ENCODE measurements around the gene CHST11. TPM values are rescaled to one million over a fixed set of nuclear protein-coding genes. Genes with fewer than 3 reads are reported as not detected.

Gene CHST11
- total RNA-seq, 1 experiment from 2014 or later, result 0.25 TPM

GRCh38 chr12:104662203-104662602 is 205.5 kb downstream of the CHST11 start:
- Histone ChIP-seq H3K9me3 (no peaks in the 10 kb centered on the region), H3K36me3 (ENCODE audit: control insufficient read depth, insufficient read depth, low read length) (no peaks in the 10 kb centered on the region), H3K4me3 (ENCODE audit: low read depth, low read length) (no peak overlapping the region), H3K27me3 (replicated peaks; ENCODE audit: control insufficient read depth, insufficient read depth, low read length) (no peaks in the 10 kb centered on the region), H3K4me1 (peaks cover 12% of the 10 kb centered on the region; the same call in 1 of the 2 replicates)
- intact Hi-C loops (cut with micrococcal nuclease; ENCODE audit: unreplicated experiment), result no loop called here
- no peaks in the 10 kb centered on the region for H3K9me3 Mint-ChIP-seq (ENCODE audit: unreplicated experiment)
- BruUV-seq (replicated peaks), result no TSS peak
- no peak for DNase-seq
- ChIA-PET POLR2A (no interaction called here), CTCF (no interaction called here)
- H3K36me3 Mint-ChIP-seq (ENCODE audit: insufficient read depth, unreplicated experiment), result no peaks in the 10 kb centered on the region
- no peak overlapping the region for H3K27ac Mint-ChIP-seq (ENCODE audit: unreplicated experiment)
- no peak for TF ChIP-seq CTCF (IDR thresholded peaks at IDR 0.05; ENCODE audit: insufficient read depth in 1 of 2, low read depth in 1 of 2, low read length in 1 of 2, severe bottlenecking in 1 of 2, unreplicated experiment in 1 of 2)
- H3K27me3 Mint-ChIP-seq (ENCODE audit: insufficient read depth, unreplicated experiment), result no peaks in the 10 kb centered on the region
- peaks cover 5% of the 10 kb centered on the region for H3K4me1 Mint-ChIP-seq (ENCODE audit: low read depth, unreplicated experiment)
- H3K4me3 Mint-ChIP-seq (ENCODE audit: unreplicated experiment), result no peak overlapping the region

- H3K9me3 Mint-ChIP-seq (ENCODE audit: unreplicated experiment), result no peaks in the 10 kb centered on the region
- no peak overlapping the region for H3K4me3 ChIP-seq (ENCODE audit: low read depth, low read length)
- TF ChIP-seq CTCF (IDR thresholded peaks at IDR 0.05; ENCODE audit: insufficient read depth in 1 of 2, low read depth in 1 of 2, low read length in 1 of 2, severe bottlenecking in 1 of 2, unreplicated experiment in 1 of 2), result no peak
- H3K4me3 Mint-ChIP-seq (ENCODE audit: unreplicated experiment), result no peak overlapping the region
- CTCF ChIA-PET, result no interaction called here
- no peaks in the 10 kb centered on the region for H3K9me3 ChIP-seq
- no peaks in the 10 kb centered on the region for H3K27me3 ChIP-seq (replicated peaks; ENCODE audit: control insufficient read depth, insufficient read depth, low read length)
- H3K36me3 ChIP-seq (ENCODE audit: control insufficient read depth, insufficient read depth, low read length), result no peaks in the 10 kb centered on the region
- no peak overlapping the region for H3K27ac Mint-ChIP-seq (ENCODE audit: unreplicated experiment)
- peaks cover 12% of the 10 kb centered on the region; the same call in 1 of the 2 replicates for H3K4me1 ChIP-seq
- POLR2A ChIA-PET, result no interaction called here
- BruUV-seq (replicated peaks), result no TSS peak
- no peaks in the 10 kb centered on the region for H3K27me3 Mint-ChIP-seq (ENCODE audit: insufficient read depth, unreplicated experiment)
- intact Hi-C loops (cut with micrococcal nuclease; ENCODE audit: unreplicated experiment), result no loop called here
- H3K4me1 Mint-ChIP-seq (ENCODE audit: low read depth, unreplicated experiment), result peaks cover 5% of the 10 kb centered on the region
- H3K36me3 Mint-ChIP-seq (ENCODE audit: insufficient read depth, unreplicated experiment), result no peaks in the 10 kb centered on the region
- DNase-seq, result no peak
Observed at GRCh38 chr12:104662908-104663307, 206.2 kb downstream of the CHST11 start.

- DNase-seq, result no peak
- intact Hi-C loops (cut with micrococcal nuclease; ENCODE audit: unreplicated experiment), result no loop called here
- Histone ChIP-seq H3K36me3 (ENCODE audit: control insufficient read depth, insufficient read depth, low read length) (no peaks in the 10 kb centered on the region), H3K27me3 (replicated peaks; ENCODE audit: control insufficient read depth, insufficient read depth, low read length) (no peaks in the 10 kb centered on the region), H3K4me1 (peaks cover 22% of the 10 kb centered on the region), H3K9me3 (no peaks in the 10 kb centered on the region), H3K4me3 (ENCODE audit: low read depth, low read length) (no peak overlapping the region)
- H3K4me1 Mint-ChIP-seq (ENCODE audit: low read depth, unreplicated experiment), result peaks cover 5% of the 10 kb centered on the region
- BruUV-seq (replicated peaks), result no TSS peak
- H3K36me3 Mint-ChIP-seq (ENCODE audit: insufficient read depth, unreplicated experiment), result no peaks in the 10 kb centered on the region
- H3K9me3 Mint-ChIP-seq (ENCODE audit: unreplicated experiment), result no peaks in the 10 kb centered on the region
- no peak overlapping the region for H3K4me3 Mint-ChIP-seq (ENCODE audit: unreplicated experiment)
- POLR2A ChIA-PET, result no interaction called here
- TF ChIP-seq CTCF (IDR thresholded peaks at IDR 0.05; ENCODE audit: insufficient read depth in 1 of 2, low read depth in 1 of 2, low read length in 1 of 2, severe bottlenecking in 1 of 2, unreplicated experiment in 1 of 2), result no peak
- no peaks in the 10 kb centered on the region for H3K27me3 Mint-ChIP-seq (ENCODE audit: insufficient read depth, unreplicated experiment)
- CTCF ChIA-PET, result no interaction called here
- no peak overlapping the region for H3K27ac Mint-ChIP-seq (ENCODE audit: unreplicated experiment)
Observed at GRCh38 chr12:104664351-104664750, 207.6 kb downstream of the CHST11 start.

Data from Caco-2 (cell line).